Measurements from ENCODE around the gene TMEM117.

DNA sequence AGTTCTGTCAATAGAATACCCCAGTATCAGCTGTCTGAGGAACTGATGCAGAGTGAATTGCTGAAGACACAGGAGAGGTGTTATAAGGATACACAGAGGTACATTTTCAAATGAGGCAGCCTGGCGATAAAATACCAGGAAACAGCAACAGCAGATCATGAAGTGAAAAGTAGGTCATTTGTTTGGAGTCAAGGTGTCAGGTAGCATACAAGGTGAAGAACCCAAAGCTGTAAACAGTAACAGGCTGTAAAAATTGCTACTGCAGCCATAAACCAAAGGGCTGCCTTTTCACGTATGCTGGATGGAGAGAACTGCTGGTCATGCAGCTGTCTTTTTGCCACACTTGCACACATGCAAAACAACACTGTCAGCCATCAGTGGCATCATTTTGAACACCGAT, 20.5 kb upstream of the TMEM117 start:
- no peak for TF ChIP-seq ZFP3 (CRISPR knock-in tag; IDR thresholded peaks at IDR 0.05)
- no peak for TF ChIP-seq RARB (CRISPR knock-in tag; IDR thresholded peaks at IDR 0.05)
- TF ChIP-seq ARNTL (CRISPR knock-in tag; IDR thresholded peaks at IDR 0.05; ENCODE audit: borderline replicate concordance, low read depth): no peak
- TF ChIP-seq ZFP30 (CRISPR knock-in tag; IDR thresholded peaks at IDR 0.05): no peak
- TF ChIP-seq, protein P1, sequence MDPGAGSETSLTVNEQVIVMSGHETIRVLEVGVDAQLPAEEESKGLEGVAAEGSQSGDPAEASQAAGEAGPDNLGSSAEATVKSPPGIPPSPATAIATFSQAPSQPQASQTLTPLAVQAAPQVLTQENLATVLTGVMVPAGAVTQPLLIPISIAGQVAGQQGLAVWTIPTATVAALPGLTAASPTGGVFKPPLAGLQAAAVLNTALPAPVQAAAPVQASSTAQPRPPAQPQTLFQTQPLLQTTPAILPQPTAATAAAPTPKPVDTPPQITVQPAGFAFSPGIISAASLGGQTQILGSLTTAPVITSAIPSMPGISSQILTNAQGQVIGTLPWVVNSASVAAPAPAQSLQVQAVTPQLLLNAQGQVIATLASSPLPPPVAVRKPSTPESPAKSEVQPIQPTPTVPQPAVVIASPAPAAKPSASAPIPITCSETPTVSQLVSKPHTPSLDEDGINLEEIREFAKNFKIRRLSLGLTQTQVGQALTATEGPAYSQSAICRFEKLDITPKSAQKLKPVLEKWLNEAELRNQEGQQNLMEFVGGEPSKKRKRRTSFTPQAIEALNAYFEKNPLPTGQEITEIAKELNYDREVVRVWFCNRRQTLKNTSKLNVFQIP (CRISPR knock-in tag; IDR thresholded peaks at IDR 0.05; ENCODE audit: borderline replicate concordance, low read depth): no peak
- TF ChIP-seq TCF4 (CRISPR knock-in tag; IDR thresholded peaks at IDR 0.05; ENCODE audit: borderline replicate concordance): no peak
- TF ChIP-seq ISL1 (CRISPR knock-in tag; IDR thresholded peaks at IDR 0.05): no peak
- TF ChIP-seq ZNF565 (CRISPR knock-in tag; conservative IDR thresholded peaks at IDR 0.05; ENCODE audit: low read depth): no peak
- no peak for TF ChIP-seq ZNF8 (CRISPR knock-in tag; IDR thresholded peaks at IDR 0.05)
- no peak for TF ChIP-seq CSDC2 (CRISPR knock-in tag; IDR thresholded peaks at IDR 0.05)
- TF ChIP-seq SNAI2 (CRISPR knock-in tag; IDR thresholded peaks at IDR 0.05): no peak
- no peak for TF ChIP-seq TOX (CRISPR knock-in tag; IDR thresholded peaks at IDR 0.05; ENCODE audit: borderline replicate concordance)

Data from SK-N-SH treated with all-trans-retinoic acid at 6 μM for 48 hours (cell line).